Measurements from ENCODE around the gene PLTP.
A peak's percentile ranks its signal among the peaks of the same experiment; 100 is the strongest.

Gene PLTP

GRCh38 chr20:45925821-45926506, 14.0 kb upstream of the PLTP start:
- Histone ChIP-seq H3K36me3 (ENCODE audit: control insufficient read depth, insufficient read depth, low read length) (no peaks in the 10 kb centered on the region), H3K27me3 (ENCODE audit: control insufficient read depth, insufficient read depth, low read length) (no peaks in the 10 kb centered on the region), H3K9me3 (ENCODE audit: control insufficient read depth, low read length) (no peaks in the 10 kb centered on the region), H3K4me1 (ENCODE audit: control insufficient read depth, insufficient read depth, low read length) (peaks cover 5% of the 10 kb centered on the region), H3K4me3 (ENCODE audit: low read length) (no peak overlapping the region), H3K9ac (ENCODE audit: low read length) (no peak overlapping the region)

GRCh38 chr20:45924391-45925261, 12.7 kb upstream of the PLTP start:
- Histone ChIP-seq H3K9ac (ENCODE audit: low read length) (no peak overlapping the region), H3K36me3 (ENCODE audit: control insufficient read depth, insufficient read depth, low read length) (no peaks in the 10 kb centered on the region), H3K4me1 (ENCODE audit: control insufficient read depth, insufficient read depth, low read length) (peaks cover 5% of the 10 kb centered on the region), H3K9me3 (ENCODE audit: control insufficient read depth, low read length) (no peaks in the 10 kb centered on the region), H3K27me3 (ENCODE audit: control insufficient read depth, insufficient read depth, low read length) (no peaks in the 10 kb centered on the region), H3K4me3 (ENCODE audit: low read length) (no peak overlapping the region)

GRCh38 chr20:45921337-45922189, 9.6 kb upstream of the PLTP start:
- Histone ChIP-seq H3K4me3 (ENCODE audit: low read length) (no peak overlapping the region), H3K9ac (ENCODE audit: low read length) (no peak overlapping the region), H3K4me1 (ENCODE audit: control insufficient read depth, insufficient read depth, low read length) (peaks cover 5% of the 10 kb centered on the region), H3K27me3 (ENCODE audit: control insufficient read depth, insufficient read depth, low read length) (no peaks in the 10 kb centered on the region), H3K36me3 (ENCODE audit: control insufficient read depth, insufficient read depth, low read length) (no peaks in the 10 kb centered on the region), H3K9me3 (ENCODE audit: control insufficient read depth, low read length) (no peaks in the 10 kb centered on the region)

GRCh38 chr20:45920462-45921336, 8.7 kb upstream of the PLTP start:
- Histone ChIP-seq H3K9me3 (ENCODE audit: control insufficient read depth, low read length) (no peaks in the 10 kb centered on the region), H3K4me3 (ENCODE audit: low read length) (no peak overlapping the region), H3K27me3 (ENCODE audit: control insufficient read depth, insufficient read depth, low read length) (no peaks in the 10 kb centered on the region), H3K4me1 (ENCODE audit: control insufficient read depth, insufficient read depth, low read length) (peaks cover 5% of the 10 kb centered on the region), H3K9ac (ENCODE audit: low read length) (no peak overlapping the region), H3K36me3 (ENCODE audit: control insufficient read depth, insufficient read depth, low read length) (no peaks in the 10 kb centered on the region)

GRCh38 chr20:45919542-45920399, 7.8 kb upstream of the PLTP start:
- H3K27me3 ChIP-seq (ENCODE audit: control insufficient read depth, insufficient read depth, low read length): no peaks in the 10 kb centered on the region
- H3K4me3 ChIP-seq (ENCODE audit: low read length): no peak overlapping the region
- no peak overlapping the region for H3K9ac ChIP-seq (ENCODE audit: low read length)
- H3K9me3 ChIP-seq (ENCODE audit: control insufficient read depth, low read length): no peaks in the 10 kb centered on the region
- H3K36me3 ChIP-seq (ENCODE audit: control insufficient read depth, insufficient read depth, low read length): no peaks in the 10 kb centered on the region
- peaks cover 7% of the 10 kb centered on the region for H3K4me1 ChIP-seq (ENCODE audit: control insufficient read depth, insufficient read depth, low read length)

- H3K36me3 ChIP-seq (ENCODE audit: control insufficient read depth, insufficient read depth, low read length): no peaks in the 10 kb centered on the region
- H3K9me3 ChIP-seq (ENCODE audit: control insufficient read depth, low read length): no peaks in the 10 kb centered on the region
- H3K27me3 ChIP-seq (ENCODE audit: control insufficient read depth, insufficient read depth, low read length): no peaks in the 10 kb centered on the region
- peaks cover 14% of the 10 kb centered on the region for H3K4me1 ChIP-seq (ENCODE audit: control insufficient read depth, insufficient read depth, low read length)
- no peak overlapping the region for H3K4me3 ChIP-seq (ENCODE audit: low read length)
- no peak overlapping the region for H3K9ac ChIP-seq (ENCODE audit: low read length)
These were observed 7.0 kb upstream of the PLTP start for GRCh38 chr20:45918779-45919537.

- no peak overlapping the region for H3K9ac ChIP-seq (ENCODE audit: low read length)
- H3K4me1 ChIP-seq (ENCODE audit: control insufficient read depth, insufficient read depth, low read length): peaks cover 14% of the 10 kb centered on the region
- no peaks in the 10 kb centered on the region for H3K36me3 ChIP-seq (ENCODE audit: control insufficient read depth, insufficient read depth, low read length)
- H3K4me3 ChIP-seq (ENCODE audit: low read length): no peak overlapping the region
- no peaks in the 10 kb centered on the region for H3K9me3 ChIP-seq (ENCODE audit: control insufficient read depth, low read length)
- H3K27me3 ChIP-seq (ENCODE audit: control insufficient read depth, insufficient read depth, low read length): no peaks in the 10 kb centered on the region
These were observed 6.3 kb upstream of the PLTP start for GRCh38 chr20:45918182-45918737.

- Histone ChIP-seq H3K36me3 (ENCODE audit: control insufficient read depth, insufficient read depth, low read length) (no peaks in the 10 kb centered on the region), H3K9me3 (ENCODE audit: control insufficient read depth, low read length) (no peaks in the 10 kb centered on the region), H3K4me1 (ENCODE audit: control insufficient read depth, insufficient read depth, low read length) (peaks cover 14% of the 10 kb centered on the region), H3K4me3 (ENCODE audit: low read length) (no peak overlapping the region), H3K9ac (ENCODE audit: low read length) (no peak overlapping the region), H3K27me3 (ENCODE audit: control insufficient read depth, insufficient read depth, low read length) (no peaks in the 10 kb centered on the region)
These were observed 5.8 kb upstream of the PLTP start for GRCh38 chr20:45917790-45918141.

GRCh38 chr20:45913116-45913515, 1.2 kb upstream of the PLTP start:
- H3K9me3 ChIP-seq (ENCODE audit: control insufficient read depth, low read length): no peaks in the 10 kb centered on the region
- no peak overlapping the region for H3K9ac ChIP-seq (ENCODE audit: low read length)
- no peak overlapping the region for H3K4me3 ChIP-seq (ENCODE audit: low read length)
- no peaks in the 10 kb centered on the region for H3K36me3 ChIP-seq (ENCODE audit: control insufficient read depth, insufficient read depth, low read length)
- peaks cover 24% of the 10 kb centered on the region for H3K4me1 ChIP-seq (ENCODE audit: control insufficient read depth, insufficient read depth, low read length)
- no peaks in the 10 kb centered on the region for H3K27me3 ChIP-seq (ENCODE audit: control insufficient read depth, insufficient read depth, low read length)

GRCh38 chr20:45912344-45912682, 358 bp upstream of the PLTP start:
- Histone ChIP-seq H3K4me3 (ENCODE audit: low read length) (no peak overlapping the region), H3K36me3 (ENCODE audit: control insufficient read depth, insufficient read depth, low read length) (no peaks in the 10 kb centered on the region), H3K4me1 (ENCODE audit: control insufficient read depth, insufficient read depth, low read length) (peaks cover 24% of the 10 kb centered on the region), H3K27me3 (ENCODE audit: control insufficient read depth, insufficient read depth, low read length) (no peaks in the 10 kb centered on the region), H3K9ac (ENCODE audit: low read length) (peak overlapping the region; percentile 34), H3K9me3 (ENCODE audit: control insufficient read depth, low read length) (no peaks in the 10 kb centered on the region)
